COLO668 (cell line): ENCODE data around the gene GNL2.
"Not testable (repeated sequence)": the region's sequence is repeated elsewhere in the genome, so short reads cannot be mapped to it uniquely, and the experiment has no call there.

Experiments used
- DNase-seq: peaks from one replicate; lab custom pipeline; 2025; ENCODE audit not compliant: unreplicated experiment; lab: John Stamatoyannopoulos, UW

GNL2 gene

DNA sequence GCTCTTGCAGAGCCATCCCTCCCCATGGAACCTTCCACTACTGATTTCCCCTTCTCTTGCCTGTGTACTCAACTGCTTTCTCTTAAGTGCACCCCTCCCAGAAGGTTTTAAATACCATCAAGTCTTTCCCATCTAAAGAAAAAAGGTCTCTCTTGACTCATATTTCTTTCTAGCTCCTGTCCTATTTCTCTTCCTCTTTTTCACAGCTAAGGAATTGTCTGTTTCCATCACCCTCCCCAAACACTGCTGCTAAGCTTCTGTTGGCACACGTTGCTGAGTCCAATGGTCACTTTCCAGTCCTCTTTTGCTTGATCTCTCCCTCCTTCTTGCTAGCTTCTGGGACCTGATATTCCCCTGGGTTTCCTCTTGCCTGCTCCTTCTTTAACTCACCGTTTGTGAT, 13.3 kb upstream of the GNL2 start:
- DNase-seq = no peak

DNA sequence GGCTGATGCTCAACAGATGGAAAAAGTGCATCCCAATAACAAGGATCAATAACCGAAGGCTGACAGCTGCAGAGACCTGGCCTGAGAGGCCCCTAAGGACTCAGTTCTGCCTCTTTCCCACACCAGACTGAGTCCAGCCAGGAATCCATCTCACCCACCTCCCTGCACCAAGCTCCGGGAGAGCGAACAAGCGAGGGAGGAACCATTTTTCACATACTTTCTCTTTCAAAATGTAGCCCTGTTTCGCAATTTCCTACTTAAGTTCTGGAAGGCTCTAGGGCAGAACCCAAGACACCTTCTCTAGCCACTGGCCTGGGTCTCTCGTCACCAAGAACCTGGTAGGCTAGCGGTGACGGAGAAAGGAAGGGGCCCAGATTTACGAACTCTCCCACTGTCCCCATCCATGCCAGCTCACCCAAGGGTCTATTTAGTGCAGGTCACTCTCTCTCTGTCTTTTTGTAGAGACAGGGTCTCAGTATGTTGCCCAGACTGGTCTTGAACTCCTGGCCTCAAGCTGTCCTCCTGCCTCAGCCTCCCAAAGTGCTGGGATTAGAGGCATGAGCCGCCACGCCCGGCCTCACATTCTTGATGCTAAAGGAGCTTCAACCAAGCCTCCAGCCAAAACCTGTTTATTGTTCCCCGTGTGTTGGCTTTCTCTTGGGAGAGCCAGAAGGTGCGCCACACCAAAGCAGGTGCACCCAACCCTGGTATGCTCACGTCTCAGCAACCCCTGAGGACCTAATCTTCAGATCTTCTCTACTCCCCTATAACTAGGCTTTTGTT, 10.9 kb upstream of the GNL2 start:
- no peak for DNase-seq

DNA sequence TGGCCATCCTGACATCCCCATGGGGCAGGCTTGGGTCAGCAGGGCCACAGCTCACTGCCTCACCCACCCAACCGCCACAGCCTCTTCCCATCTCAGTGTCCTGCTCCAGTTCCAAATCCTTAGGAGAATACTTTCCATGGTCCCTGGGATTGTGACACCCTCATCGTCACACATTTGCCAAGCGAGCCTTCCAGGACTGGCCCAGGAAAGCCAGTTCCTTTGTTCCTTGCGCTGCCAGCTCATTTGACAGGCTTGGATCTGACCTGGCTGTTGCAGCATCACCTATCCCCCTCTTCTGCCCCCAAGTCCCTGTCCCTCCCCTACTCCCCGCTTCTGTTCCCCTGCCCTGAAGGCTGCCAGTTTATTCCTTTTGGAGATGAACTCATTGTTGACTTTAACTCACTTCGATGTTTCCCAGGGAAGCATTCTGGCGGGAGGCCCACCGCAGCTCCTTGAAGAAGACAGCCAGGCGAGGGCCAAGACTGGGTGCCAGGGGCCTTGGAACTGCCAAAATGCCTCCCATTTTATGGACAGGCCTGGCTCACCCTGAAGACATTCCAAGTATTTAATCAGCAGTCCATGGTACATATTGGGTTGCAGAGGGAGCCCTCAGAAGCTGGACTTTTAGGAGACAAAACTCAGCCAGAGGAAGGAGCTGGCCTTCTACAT, 10.2 kb upstream of the GNL2 start:
- DNase-seq = no peak

DNA sequence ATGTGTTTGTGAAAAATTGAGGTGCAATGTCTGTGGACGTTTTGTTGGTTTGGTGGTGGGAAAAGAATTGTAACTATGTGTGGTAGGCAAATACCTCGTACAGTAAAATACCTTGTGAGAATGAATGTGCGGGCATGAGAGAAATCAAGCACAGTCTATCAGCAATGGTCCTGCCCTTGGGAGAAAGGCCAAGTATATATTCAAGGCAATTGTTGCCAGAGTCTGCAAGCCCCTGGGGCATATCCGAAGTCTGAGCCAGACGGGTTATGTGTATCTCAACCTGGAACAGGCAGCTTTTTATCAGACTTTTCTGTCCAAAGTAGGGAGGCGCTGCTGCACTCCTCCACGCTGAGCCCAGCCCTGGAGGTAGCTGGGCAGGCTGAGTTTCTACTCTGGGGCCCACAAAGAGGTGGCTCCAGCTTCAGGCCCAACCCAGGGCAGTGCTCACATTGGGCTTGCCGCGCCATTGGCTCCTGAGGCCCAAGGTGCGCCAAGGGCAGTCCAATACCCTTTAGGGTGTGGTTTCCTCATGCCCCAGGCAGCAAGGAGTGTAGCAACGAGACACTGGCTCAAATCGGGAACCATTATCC, 9.4 kb upstream of the GNL2 start:
- DNase-seq = no peak

DNA sequence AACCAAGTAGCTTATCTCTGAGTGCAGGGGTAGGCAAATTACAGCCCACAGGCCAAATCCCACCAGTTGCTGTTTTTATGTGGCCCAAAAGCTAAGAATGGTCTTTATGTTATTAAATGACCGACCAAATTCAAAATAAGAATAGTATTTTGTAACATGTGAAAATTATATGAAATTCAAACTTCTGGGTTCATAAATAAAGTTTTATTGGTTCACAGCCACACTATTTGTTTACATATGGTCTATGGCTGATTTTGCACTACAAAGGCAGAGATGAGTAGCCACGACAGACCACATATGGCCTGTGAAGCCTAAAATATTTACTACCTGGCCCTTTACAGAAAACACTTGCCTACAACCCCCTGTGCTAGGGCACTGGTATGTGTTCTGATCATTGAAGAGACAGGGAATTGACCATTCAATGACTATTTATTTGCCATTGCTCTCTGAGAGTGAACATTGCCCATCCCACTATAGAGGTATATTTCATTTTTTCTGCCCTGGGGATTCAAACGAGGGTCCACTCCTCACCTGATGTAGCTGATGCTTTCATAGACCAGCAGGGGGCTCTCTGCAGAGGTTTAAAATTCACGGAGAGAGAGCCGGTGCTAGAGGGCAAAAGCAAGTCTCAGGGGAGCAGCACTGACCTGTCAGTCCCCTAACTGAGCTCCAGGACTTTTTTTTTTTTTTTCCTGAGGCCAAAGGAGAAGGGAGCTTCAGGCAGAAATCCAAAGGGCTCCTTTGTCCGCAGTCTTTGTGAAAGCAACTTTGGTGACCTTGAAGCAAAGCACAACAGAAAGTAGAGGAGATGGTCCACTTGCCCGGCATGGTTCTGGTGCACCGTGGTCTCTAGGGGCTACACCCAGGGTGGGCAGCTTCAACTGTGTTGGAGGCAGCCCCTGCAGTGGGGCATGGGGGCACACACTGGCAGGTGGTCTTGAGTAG, 7.3 kb upstream of the GNL2 start:
- peak; percentile 37 for DNase-seq

DNA sequence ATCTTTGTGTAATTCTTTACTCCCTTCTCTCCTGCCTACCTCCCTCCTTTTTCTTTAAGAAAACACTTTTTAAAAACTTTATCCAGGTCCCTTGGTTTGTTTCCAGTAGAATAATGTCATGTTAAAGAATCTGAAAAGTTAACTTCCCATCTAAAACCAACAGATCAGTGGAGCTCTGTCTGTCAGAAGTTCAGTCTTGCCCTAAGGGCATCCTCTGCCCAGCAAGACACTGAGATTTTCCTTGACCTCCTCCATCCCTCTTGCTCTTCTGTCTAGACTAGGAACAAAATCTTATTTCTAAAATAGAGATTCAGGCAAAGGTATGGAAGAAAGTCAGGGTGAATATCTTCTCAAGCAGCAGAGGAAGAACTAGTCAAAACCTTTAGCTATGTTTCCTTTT, 5.7 kb upstream of the GNL2 start:
- no peak for DNase-seq

DNA sequence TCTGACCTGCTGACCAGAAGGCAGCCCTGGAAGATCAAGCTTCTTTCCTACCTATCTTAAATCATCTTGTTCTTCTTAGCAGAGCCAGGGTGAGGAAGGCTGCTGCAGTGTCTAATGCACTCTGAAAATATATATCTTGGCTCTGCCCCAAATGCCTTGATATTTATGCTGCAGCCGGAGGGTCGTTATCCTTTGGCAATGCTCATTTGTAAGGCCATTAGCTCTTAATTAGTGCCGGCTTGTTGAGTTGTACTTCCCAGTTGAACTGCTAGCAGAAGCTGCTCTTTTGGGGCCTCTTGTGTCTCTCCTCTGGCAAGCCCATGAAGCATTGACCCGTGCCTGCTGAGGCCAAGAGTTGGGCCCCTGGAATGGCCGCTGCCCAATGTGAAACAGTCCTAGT, 4.2 kb upstream of the GNL2 start:
- no peak for DNase-seq

DNA sequence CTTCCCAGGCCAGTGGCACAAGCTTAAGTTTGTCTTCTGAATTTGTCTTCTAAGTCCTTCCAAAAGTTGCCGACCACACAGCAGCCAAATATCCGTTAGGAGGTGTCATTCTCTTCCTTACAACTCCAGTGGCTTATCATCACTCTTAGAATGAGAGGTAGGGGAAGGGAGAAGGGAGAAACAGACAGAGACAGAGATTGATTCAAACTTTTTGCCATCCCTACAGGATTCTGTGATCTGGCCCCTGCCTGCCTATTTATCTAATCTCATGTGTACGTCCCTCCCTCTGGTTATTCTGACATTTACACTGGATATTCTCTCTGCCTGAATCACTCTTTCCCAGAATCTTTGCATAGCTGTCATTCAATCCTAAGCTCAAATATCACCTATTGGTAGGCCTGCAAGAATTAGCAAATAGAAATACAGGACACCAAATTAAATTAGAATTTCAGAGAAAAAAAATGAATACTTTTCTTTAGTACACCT, 488 bp upstream of the GNL2 start:
- DNase-seq = no peak

DNA sequence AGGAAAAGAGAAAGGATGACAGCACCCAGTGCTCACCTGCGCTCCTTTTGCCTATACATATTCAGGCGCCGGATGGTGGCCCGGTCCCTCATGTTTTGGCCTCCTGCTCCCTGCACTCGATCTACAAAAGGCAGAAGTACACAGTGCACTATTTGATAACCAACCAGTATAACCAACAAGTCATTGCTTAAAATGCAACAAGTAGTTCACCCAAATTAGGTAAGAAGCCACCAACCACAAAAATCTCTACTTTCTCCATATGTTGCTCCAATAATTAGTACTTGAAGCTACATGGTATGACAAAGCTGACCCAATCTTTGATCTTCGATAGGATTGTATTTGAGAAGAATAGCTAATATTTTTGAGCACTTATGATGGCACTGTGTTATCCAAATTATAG, 2.0 kb downstream of the GNL2 start:
- DNase-seq = no peak

DNA sequence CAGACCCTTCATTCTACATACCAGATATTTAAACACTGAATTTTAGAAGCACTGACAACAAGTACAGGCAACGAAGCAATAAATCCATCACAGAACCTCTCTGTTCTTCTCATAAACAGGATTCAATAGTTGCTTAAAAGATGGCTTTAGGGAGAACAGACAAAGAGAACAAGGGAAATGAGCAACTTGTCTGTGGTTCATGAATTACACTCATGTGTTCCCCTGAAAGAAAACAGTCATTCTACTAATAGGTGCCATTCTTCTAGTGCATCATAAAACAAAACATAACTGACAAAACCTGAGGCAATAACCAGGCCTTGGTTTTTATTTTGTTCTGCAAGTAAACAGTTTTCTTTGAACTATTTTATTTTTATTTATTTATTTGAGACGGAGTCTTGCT, 6.8 kb downstream of the GNL2 start:
- no peak for DNase-seq

DNA sequence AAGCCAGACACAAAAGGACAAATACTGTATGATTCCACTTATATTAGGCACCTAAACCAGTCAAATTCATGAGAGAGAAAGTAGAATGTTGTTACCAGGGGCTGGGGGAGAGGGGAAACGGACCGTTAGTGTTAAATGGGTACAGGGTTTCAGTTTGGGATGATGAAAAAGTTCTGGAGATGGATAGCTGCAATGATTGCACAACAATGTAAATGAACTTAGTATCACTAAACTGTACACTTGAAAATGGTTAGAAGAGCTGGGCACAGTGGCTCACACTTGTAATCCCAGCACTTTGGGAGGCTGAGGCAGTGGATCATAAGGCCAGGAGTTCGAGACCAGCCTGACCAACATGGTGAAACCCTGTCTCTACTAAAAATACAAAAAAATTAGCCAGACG, 11.2 kb downstream of the GNL2 start:
- not testable (repeated sequence) for DNase-seq

DNA sequence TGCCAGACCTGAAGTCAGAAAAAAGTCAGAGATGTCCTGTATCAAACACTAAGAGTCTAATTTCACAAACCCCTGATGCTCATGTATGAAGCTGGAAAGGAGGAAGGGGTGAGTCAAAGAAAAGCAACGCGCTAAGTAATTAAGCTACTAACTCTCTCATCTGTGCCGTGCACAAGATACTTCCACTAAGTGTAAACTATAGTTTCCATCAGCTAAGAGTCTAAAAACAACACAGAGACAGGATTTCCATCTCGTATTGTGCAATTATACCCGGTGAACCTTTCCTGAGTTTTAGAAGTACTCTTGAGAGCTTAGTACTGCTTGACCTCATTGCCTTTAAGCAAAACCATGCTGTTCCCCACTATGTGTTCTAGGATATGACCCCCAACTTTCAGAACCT, 20.0 kb downstream of the GNL2 start:
- no peak for DNase-seq

DNA sequence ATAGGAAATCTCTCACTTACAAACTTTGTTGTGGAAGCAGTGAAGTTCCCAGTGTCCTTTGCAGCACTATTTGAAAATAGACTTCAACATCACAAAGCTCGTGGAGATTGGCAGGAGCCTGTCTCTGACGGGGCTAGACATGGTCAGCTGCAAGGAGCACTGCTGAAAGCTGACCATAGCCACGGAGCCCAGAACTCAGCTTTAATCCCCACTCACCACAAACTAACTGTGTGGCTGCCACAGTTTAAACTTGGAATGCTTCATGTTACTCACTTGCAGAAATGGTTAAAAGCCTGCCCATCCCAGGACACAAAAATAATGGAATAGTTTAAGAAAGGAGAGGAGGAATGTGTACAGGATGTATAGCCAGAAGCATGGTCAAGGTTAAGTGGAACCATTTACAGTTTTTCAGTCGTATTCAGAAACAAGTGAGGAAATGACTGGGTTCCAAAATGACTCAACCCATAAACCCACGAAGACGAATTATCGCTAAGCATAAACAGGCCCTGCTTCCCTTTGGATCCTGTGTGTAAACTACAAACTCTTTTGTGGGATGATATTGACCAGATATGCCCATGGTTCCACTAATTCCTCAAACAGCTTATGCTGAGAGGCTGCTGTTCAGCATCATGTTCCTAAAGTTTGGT, 20.8 kb downstream of the GNL2 start:
- DNase-seq = no peak

DNA sequence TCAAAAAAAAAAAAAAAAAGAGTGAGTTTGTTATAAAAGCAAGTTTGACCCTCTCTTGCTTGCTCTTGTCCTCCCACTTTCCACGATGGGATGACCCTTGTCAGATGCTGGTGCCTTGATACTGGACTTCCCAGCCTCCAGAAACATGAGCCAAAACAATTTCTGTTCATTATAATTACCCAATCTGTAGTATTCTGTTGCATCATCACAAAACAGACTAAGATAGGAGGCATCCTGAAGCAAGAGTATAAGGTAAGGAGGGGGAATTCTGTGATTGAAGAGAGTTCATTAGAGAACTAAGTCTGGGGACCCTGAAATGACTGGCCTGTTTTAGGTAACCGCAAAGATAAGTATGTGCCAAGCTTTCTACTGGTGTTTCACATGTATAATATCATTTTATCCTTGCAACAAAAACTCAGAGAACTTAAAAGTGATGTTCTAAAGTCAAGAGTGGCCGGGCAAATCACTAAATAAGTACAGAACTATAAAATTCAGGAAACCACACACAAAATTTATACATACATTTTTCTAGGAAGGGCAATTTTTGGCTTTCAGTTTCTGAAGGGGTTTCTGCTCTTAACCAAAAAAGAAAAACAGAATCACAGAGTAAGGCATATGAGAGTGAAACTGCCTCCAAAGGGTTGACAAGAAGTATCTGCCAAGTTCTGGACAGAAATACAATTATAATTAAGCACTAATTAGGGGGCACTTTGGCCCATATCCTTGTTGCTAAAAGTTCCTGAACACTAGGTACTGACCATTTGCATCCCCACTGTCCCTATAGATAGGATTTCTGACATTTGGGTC, 25.0 kb downstream of the GNL2 start:
- no peak for DNase-seq

DNA sequence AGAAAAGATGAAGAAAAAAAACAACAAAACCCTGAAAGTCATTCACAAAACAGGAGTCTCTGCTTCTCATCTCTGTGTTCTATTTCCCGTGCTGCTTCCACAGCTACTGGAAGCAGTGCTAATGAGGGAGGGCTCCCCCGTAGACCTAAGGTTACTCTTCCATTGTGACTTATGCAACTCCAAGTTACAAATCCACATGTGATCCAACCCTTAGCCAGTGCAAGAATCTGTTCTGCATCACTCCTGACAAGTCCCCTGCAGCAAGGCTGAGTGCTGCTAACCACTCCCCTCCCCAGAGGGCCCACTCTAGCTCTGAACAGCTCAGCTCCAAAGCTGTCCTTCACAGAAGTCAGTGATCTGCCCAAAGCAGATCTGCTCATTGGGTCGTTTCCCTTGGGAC, 28.7 kb downstream of the GNL2 start:
- no peak for DNase-seq

DNA sequence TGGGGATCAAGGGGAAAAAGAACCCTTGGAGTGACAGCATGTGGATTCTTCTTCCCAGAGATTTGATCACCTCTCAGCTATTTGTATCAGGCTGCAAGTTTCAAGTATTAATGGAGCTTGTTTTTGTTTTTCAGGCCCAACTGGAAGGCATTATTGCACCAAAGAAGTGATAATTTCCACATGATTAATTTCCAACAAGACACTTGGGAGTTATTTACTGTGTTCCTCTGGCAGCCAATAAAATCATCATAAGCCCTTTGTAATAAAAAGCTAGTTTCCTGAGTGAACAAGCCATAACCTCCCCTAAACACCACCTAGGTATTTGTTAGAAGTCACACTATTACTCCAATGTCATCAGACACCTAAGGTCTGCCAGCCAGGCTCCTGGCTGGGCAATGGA, 30.8 kb downstream of the GNL2 start:
- DNase-seq = no peak

DNA sequence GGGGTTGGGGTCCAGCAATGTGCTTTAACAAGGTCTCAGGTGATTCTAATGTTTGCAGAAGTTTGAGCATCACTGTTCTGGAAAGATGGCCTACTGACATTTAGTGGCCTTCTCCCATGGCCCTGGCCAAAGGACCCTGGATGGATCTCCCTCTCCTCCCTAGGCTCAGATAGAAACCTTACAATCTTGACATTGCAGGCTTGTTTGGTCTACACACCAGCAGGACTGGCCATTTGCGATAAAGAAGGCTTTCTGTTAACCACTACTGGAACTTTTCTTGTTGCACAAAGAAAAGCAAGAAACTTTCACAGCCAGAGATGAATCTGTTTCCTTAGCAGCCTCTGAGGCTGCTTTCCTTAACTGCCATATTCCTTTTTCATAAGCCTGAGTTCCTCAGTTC, 32.8 kb downstream of the GNL2 start:
- DNase-seq = no peak

DNA sequence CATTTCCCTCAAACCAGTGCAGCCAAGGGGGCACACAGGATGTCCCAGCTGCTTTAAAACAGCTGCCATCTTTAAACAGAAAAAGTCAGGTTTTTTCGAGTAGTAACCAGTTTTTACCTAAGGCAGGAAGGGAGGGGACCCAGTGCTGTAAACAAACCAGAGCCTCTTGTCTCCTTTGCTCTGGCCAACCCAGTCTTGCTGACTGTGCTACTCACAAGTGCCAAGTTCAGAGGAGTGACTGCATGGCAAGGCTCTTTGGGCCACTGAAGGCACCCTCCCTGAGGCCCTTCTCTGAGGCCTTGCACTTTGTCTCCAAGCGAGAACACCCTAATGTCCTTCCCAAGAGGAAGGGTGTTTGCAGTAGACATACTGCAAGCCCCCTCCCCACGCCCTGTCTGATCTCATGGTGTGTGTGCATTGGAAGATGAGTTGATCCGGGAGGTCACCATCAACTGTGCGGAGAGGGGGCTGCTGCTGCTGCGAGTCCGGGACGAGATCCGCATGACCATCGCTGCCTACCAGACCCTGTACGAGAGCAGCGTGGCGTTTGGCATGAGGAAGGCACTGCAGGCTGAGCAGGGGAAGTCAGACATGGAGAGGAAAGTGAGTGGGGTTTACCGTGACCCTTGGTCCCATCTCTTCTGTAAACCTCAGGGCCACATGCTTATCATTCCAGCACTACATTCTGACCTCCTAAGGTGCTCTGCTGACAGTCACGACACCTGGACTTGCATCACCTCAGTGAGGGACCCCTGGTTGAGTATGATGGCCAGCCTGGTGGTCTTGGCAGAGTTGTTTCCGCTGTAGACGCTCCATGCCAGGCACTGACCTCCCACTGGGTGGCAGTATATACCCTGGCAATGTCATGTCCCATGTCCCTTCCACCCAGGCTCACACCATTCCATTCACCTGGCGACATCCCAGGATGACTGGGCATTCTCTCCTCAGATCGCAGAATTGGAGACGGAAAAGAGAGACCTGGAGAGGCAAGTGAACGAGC, 34.3 kb downstream of the GNL2 start:
- DNase-seq = peak; percentile 33
